Neutrophil (primary cell): ENCODE measurements around the gene SLC35G2.

Source experiments
- H3K27ac ChIP-seq: fragments of 200-600 bp; sonication (generic); 2 replicates; pipeline ENCODE4 v1.5.1; 2016; ENCODE audit warnings: mild to moderate bottlenecking, moderate library complexity
- H3K27me3 ChIP-seq: fragments of 200-600 bp; sonication (generic); 2 replicates; pipeline ENCODE4 v1.6.0; 2016; ENCODE audit warnings: mild to moderate bottlenecking
- H3K36me3 ChIP-seq: fragments of 200-600 bp; sonication (generic); 2 replicates; pipeline ENCODE4 v1.5.1; 2017
- H3K4me1 ChIP-seq, 2 experiments: fragments of 200-600 bp in 1 of 2; sonication (generic) in 1 of 2; 1 replicate in 1 of 2; 2 replicates in 1 of 2; pipeline versions ENCODE4 v1.5.1 to v1.6.1; 2013 to 2016; ENCODE audit warnings: low read depth in 1 of 2, low read length in 1 of 2, mild to moderate bottlenecking in 1 of 2, moderate library complexity in 1 of 2; ENCODE audit not compliant: control insufficient read depth in 1 of 2, insufficient read depth in 1 of 2
- H3K4me3 ChIP-seq, 2 experiments: fragments of 200-600 bp in 1 of 2; sonication (generic) in 1 of 2; 1 replicate in 1 of 2; 2 replicates in 1 of 2; pipeline ENCODE4 v1.5.1; 2013 to 2016; ENCODE audit warnings: low read depth in 1 of 2, low read length in 1 of 2, mild to moderate bottlenecking in 1 of 2, moderate library complexity in 1 of 2
- H3K9me3 ChIP-seq: fragments of 200-600 bp; sonication (generic); 2 replicates; pipeline ENCODE4 v1.5.1; 2016
- TF ChIP-seq, protein P1 (sequence below): fragments of 200-600 bp; sonication (generic); IDR thresholded peaks from 2 replicates; pipeline ENCODE4 v1.5.1; 2016; ENCODE audit warnings: antibody characterized with exemption

The SLC35G2 gene

GRCh38 chr3:136802481-136802996 is 16.4 kb upstream of the SLC35G2 start:
- Histone ChIP-seq H3K27ac (no peak overlapping the region), H3K36me3 (no peaks in the 10 kb centered on the region), H3K9me3 (no peaks in the 10 kb centered on the region), H3K4me3 (no peak overlapping the region), H3K27me3 (no peaks in the 10 kb centered on the region), H3K4me1 (no peaks in the 10 kb centered on the region)
- TF ChIP-seq, protein P1, sequence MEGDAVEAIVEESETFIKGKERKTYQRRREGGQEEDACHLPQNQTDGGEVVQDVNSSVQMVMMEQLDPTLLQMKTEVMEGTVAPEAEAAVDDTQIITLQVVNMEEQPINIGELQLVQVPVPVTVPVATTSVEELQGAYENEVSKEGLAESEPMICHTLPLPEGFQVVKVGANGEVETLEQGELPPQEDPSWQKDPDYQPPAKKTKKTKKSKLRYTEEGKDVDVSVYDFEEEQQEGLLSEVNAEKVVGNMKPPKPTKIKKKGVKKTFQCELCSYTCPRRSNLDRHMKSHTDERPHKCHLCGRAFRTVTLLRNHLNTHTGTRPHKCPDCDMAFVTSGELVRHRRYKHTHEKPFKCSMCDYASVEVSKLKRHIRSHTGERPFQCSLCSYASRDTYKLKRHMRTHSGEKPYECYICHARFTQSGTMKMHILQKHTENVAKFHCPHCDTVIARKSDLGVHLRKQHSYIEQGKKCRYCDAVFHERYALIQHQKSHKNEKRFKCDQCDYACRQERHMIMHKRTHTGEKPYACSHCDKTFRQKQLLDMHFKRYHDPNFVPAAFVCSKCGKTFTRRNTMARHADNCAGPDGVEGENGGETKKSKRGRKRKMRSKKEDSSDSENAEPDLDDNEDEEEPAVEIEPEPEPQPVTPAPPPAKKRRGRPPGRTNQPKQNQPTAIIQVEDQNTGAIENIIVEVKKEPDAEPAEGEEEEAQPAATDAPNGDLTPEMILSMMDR = no peak

DNA sequence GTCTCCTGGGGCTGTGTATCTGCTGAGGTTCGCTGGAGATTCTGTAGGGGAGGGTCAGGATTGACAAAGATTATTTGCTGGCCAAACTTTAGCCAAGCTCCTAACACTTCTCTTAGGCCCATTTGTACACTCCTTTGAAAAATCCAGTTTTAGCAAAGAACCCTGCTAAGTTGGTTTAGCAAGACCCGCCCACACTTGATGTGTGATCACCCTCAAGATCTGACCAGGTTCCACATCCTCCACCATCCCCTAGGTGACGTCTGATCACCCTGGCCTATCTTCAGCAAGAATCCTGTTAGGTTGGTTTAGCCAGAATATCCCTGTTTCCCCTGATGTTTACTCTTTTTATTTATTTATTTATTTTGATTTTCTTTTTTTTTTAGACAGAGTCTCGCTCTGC is 14.8 kb upstream of the SLC35G2 start:
- Histone ChIP-seq H3K4me3 (no peak overlapping the region), H3K27me3 (no peaks in the 10 kb centered on the region), H3K4me1 (no peaks in the 10 kb centered on the region), H3K9me3 (no peaks in the 10 kb centered on the region), H3K36me3 (no peaks in the 10 kb centered on the region), H3K27ac (no peak overlapping the region)
- TF ChIP-seq, protein P1 = no peak

DNA sequence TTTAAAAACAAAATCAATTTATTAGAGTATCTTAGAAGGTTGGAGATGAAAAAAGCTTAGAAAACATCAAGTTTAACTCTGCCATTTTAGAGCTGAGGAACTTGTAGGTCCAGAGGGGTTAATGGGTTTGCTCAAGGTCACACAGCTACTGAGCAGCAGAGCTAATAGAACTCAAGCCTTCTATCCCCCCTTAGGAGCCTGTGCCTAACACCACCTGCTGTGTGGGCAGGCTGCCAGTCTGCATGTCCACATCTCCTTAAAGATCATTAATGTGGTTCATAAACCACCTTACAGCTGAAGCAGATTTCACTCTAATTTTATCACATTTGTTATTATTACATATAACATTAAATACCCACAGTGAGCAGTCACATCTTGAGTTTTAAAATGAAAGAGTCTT is 14.1 kb upstream of the SLC35G2 start:
- H3K27me3 ChIP-seq = no peaks in the 10 kb centered on the region
- H3K4me1 ChIP-seq = no peaks in the 10 kb centered on the region
- TF ChIP-seq, protein P1 = no peak

GRCh38 chr3:136805795-136806194 is 13.1 kb upstream of the SLC35G2 start:
- Histone ChIP-seq H3K36me3 (no peaks in the 10 kb centered on the region), H3K27ac (no peak overlapping the region), H3K27me3 (no peaks in the 10 kb centered on the region), H3K4me3 (no peak overlapping the region), H3K4me1 (no peaks in the 10 kb centered on the region), H3K9me3 (no peaks in the 10 kb centered on the region)
- TF ChIP-seq, protein P1 = no peak

More for the DNA sequence above, 14.1 kb upstream of the SLC35G2 start:
- Histone ChIP-seq H3K27ac (no peak overlapping the region), H3K36me3 (no peaks in the 10 kb centered on the region), H3K9me3 (no peaks in the 10 kb centered on the region), H3K4me3 (no peak overlapping the region)

GRCh38 chr3:136811701-136812100 is 7.2 kb upstream of the SLC35G2 start:
- Histone ChIP-seq H3K9me3 (no peaks in the 10 kb centered on the region), H3K36me3 (no peaks in the 10 kb centered on the region), H3K27me3 (peaks cover 9% of the 10 kb centered on the region), H3K27ac (no peak overlapping the region), H3K4me3 (no peak overlapping the region), H3K4me1 (no peaks in the 10 kb centered on the region)
- TF ChIP-seq, protein P1 = no peak

DNA sequence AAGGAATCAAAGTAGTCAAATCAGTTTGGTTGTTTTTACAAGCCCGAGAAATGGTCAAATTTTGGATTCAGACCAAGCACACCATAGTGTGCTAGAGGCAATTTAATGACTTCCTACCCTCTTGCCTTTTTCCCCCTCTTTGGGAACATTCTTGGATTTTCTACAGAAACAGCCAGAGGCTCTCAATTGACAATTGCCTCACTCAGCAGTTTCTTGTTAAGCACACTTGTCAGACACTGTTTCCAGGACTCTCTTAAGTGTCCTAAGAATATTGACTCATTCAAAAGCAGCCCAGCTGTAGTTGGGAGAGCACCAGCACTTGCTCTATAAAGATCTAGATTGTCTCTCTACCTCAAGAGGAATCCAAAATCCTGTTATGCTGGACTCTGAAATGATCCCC is 1.5 kb upstream of the SLC35G2 start:
- Histone ChIP-seq H3K27ac (no peak overlapping the region), H3K4me3 (no peak overlapping the region)
- TF ChIP-seq, protein P1 = no peak

More for the DNA sequence above, 1.5 kb upstream of the SLC35G2 start:
- Histone ChIP-seq H3K4me1 (peaks cover 15 to 22% of the 10 kb centered on the region in 2 experiments), H3K27me3 (peaks cover 66% of the 10 kb centered on the region), H3K36me3 (no peaks in the 10 kb centered on the region), H3K9me3 (no peaks in the 10 kb centered on the region)
